ENCODE data around the gene HMCN1. TPM values are rescaled to one million over a fixed set of nuclear protein-coding genes. Genes with fewer than 3 reads are reported as not detected.

Gene HMCN1
- total and polyA plus RNA-seq, 12 donors = 0.56 to 5.8 (median 2.7) TPM

DNA sequence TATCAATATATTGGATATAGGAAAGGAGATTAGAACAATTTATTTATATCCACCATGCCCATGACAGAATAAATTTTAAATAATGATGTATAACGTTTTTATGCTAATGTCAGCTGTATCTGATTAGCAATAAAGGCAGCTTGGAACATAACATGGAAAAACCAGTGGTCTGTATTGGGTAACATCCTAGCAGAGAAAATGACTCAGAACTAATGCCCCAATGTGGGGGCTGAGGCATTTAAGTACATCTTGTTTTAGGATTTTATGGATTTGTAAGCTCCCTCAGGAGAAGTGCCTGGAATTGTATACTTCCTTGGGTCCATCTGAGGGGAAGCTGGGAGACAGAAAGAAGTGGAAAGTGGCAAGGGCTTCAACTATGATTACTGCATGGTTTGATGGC is 82.3 kb downstream of the HMCN1 start:
- no peak overlapping the region for H3K4me3 ChIP-seq
- H3K36me3 ChIP-seq (replicated peaks in 1 of 2) = no peaks in the 10 kb centered on the region
- no peak for TF ChIP-seq POLR2A (IDR thresholded peaks at IDR 0.05)
- TF ChIP-seq, protein P1, sequence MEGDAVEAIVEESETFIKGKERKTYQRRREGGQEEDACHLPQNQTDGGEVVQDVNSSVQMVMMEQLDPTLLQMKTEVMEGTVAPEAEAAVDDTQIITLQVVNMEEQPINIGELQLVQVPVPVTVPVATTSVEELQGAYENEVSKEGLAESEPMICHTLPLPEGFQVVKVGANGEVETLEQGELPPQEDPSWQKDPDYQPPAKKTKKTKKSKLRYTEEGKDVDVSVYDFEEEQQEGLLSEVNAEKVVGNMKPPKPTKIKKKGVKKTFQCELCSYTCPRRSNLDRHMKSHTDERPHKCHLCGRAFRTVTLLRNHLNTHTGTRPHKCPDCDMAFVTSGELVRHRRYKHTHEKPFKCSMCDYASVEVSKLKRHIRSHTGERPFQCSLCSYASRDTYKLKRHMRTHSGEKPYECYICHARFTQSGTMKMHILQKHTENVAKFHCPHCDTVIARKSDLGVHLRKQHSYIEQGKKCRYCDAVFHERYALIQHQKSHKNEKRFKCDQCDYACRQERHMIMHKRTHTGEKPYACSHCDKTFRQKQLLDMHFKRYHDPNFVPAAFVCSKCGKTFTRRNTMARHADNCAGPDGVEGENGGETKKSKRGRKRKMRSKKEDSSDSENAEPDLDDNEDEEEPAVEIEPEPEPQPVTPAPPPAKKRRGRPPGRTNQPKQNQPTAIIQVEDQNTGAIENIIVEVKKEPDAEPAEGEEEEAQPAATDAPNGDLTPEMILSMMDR (IDR thresholded peaks at IDR 0.05) = no peak
- no peaks in the 10 kb centered on the region for H3K4me1 ChIP-seq (replicated peaks in 1 of 2)
- H3K9me3 ChIP-seq (replicated peaks in 1 of 3) = no peaks in the 10 kb centered on the region
- H3K27me3 ChIP-seq = no peaks in the 10 kb centered on the region
- no peak overlapping the region for H3K27ac ChIP-seq
- intact Hi-C loops (cut with DNase I) = no loop called here
- 32 to 53% (median 47%) methylated on average over 1 of the region's 1 CpG for WGBS, 4 donors
- DNase-seq = no peak

DNA sequence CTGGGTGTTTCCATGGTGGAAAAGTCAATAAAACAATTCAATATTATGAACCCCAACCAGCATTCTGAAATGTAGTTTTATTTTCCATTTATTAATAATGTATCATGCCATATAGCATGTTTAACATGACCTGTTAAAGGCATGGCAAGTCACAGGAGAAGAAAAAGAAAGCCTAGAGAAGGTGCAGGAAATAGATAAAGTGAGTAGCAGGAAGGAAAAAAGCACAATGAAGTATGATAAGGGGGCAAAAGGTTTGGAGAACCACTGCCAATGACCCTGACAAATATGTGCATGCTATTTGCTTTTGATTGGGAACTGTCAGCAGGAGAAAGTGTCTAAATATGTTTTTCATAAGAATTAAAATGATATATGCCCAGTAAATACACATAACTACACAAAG is 85.6 kb downstream of the HMCN1 start:
- TF ChIP-seq, protein P1 (IDR thresholded peaks at IDR 0.05) = no peak
- TF ChIP-seq POLR2A (IDR thresholded peaks at IDR 0.05) = no peak
- intact Hi-C loops (cut with DNase I) = no loop called here
- H3K36me3 ChIP-seq (replicated peaks in 1 of 2) = no peaks in the 10 kb centered on the region
- DNase-seq = no peak
- H3K4me3 ChIP-seq = no peak overlapping the region
- H3K4me1 ChIP-seq (replicated peaks in 1 of 2) = no peaks in the 10 kb centered on the region
- H3K27ac ChIP-seq = no peak overlapping the region
- no peaks in the 10 kb centered on the region for H3K27me3 ChIP-seq
- H3K9me3 ChIP-seq (replicated peaks in 1 of 3) = no peaks in the 10 kb centered on the region

DNA sequence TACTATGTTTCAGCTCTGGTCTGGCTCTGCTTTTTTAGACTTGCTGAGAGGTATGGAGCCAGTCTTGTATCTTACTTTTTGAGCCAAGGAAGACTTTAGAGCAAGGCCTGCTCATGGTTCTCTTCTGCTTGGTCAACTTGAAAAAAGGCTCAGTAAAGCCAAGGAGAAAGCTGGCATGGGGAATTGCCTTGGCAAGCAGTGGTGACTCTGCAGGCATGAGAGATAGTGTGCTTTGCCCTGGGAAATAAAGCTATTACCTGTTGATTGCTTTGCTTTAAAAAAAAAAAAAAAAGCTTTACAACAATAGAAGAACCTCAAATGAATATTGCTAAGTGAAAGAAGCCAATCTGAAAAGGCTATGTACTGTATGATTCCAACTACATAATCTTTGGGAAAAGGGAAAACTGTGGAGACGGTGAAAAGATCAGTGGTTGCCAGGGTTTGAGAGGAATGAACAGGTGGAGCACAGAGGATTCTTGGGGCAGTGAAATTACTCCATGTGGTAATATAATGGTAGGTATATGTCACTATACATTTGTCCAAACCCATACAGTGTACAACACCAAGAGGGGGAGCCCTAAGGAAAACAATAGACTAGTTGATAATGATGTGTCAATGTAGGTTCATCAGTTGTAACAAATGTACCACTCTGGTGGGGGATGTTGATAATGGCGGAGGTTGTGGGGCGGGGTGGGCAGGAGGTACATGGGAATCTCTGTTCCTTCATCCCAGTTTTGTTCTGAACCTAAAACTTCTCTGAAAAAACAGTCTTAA is 87.6 kb downstream of the HMCN1 start:
- DNase-seq = no peak
- TF ChIP-seq, protein P1 (IDR thresholded peaks at IDR 0.05) = no peak
- no peak for TF ChIP-seq POLR2A (IDR thresholded peaks at IDR 0.05)
- H3K9me3 ChIP-seq (replicated peaks in 1 of 3) = no peaks in the 10 kb centered on the region
- no peaks in the 10 kb centered on the region for H3K36me3 ChIP-seq (replicated peaks in 1 of 2)
- no peaks in the 10 kb centered on the region for H3K27me3 ChIP-seq
- 85 to 94% (median 91%) methylated on average over 3 of the region's 3 CpGs for WGBS, 4 donors
- no peak overlapping the region for H3K4me3 ChIP-seq
- H3K27ac ChIP-seq = no peak overlapping the region
- intact Hi-C loops (cut with DNase I) = no loop called here
- H3K4me1 ChIP-seq (replicated peaks in 1 of 2) = no peaks in the 10 kb centered on the region

DNA sequence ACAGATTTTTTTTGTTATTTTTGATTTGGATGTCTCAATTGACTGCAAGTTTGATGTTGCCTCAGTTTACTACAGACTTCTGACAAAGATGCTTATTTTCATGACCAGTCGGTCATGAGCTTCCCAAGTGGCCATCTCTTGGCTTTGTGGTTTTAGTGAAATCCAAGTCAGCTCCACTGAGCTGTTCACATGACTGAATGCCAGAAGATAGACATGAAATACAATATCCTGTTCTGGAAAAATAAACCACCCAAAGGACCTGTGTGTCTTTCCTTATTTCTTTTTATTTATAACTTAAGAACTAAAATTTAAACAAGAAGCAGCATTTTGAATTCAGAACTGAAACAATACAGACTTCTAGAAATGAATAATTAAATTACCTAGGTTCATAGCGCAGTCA is 89.3 kb downstream of the HMCN1 start:
- 82 to 93% (median 84%) methylated on average over 2 of the region's 2 CpGs for WGBS, 4 donors
- no peak overlapping the region for H3K4me3 ChIP-seq
- H3K9me3 ChIP-seq (replicated peaks in 1 of 3) = no peaks in the 10 kb centered on the region
- no peak for DNase-seq
- no peaks in the 10 kb centered on the region for H3K36me3 ChIP-seq (replicated peaks in 1 of 2)
- no peaks in the 10 kb centered on the region for H3K27me3 ChIP-seq
- H3K4me1 ChIP-seq (replicated peaks in 1 of 2) = no peaks in the 10 kb centered on the region
- TF ChIP-seq POLR2A (IDR thresholded peaks at IDR 0.05) = no peak
- TF ChIP-seq, protein P1 (IDR thresholded peaks at IDR 0.05) = no peak
- intact Hi-C loops (cut with DNase I) = no loop called here
- no peak overlapping the region for H3K27ac ChIP-seq

Measured in adrenal gland (tissue), 12 donors.